ENCODE measurements around the gene CD44. TPM values are rescaled to one million over a fixed set of nuclear protein-coding genes. Genes with fewer than 3 reads are reported as not detected.

The CD44 gene
- total RNA-seq, 1 donor from 2014 or later = 155 TPM

GRCh38 chr11:35165423-35166368 lies 26.7 kb downstream of the CD44 start:
- H3K4me1 Mint-ChIP-seq (ENCODE audit: unreplicated experiment) = peaks cover 44% of the 10 kb centered on the region
- H3K27me3 Mint-ChIP-seq (ENCODE audit: unreplicated experiment) = peaks cover 4% of the 10 kb centered on the region
- no peak for TF ChIP-seq CTCF (IDR thresholded peaks at IDR 0.05; ENCODE audit: unreplicated experiment)

GRCh38 chr11:35166369-35167360 lies 27.7 kb downstream of the CD44 start:
- Mint-ChIP-seq H3K4me3 (ENCODE audit: unreplicated experiment) (no peak overlapping the region), H3K36me3 (ENCODE audit: low read depth, unreplicated experiment) (peaks cover 4% of the 10 kb centered on the region), H3K4me1 (ENCODE audit: unreplicated experiment) (peaks cover 41% of the 10 kb centered on the region), H3K27ac (ENCODE audit: unreplicated experiment) (peak overlapping the region; percentile 92), H3K27me3 (ENCODE audit: unreplicated experiment) (peaks cover 4% of the 10 kb centered on the region), H3K9me3 (ENCODE audit: unreplicated experiment) (no peaks in the 10 kb centered on the region)
- DNase-seq (ENCODE audit: low spot score) = no peak
- TF ChIP-seq CTCF (IDR thresholded peaks at IDR 0.05; ENCODE audit: unreplicated experiment) = no peak

More at GRCh38 chr11:35165423-35166368, 26.7 kb downstream of the CD44 start:
- peak overlapping the region; percentile 92 for H3K27ac Mint-ChIP-seq (ENCODE audit: unreplicated experiment)
- H3K4me3 Mint-ChIP-seq (ENCODE audit: unreplicated experiment) = no peak overlapping the region
- H3K36me3 Mint-ChIP-seq (ENCODE audit: low read depth, unreplicated experiment) = peaks cover 4% of the 10 kb centered on the region
- DNase-seq (ENCODE audit: low spot score) = peak; percentile 46
- no peaks in the 10 kb centered on the region for H3K9me3 Mint-ChIP-seq (ENCODE audit: unreplicated experiment)

- no peaks in the 10 kb centered on the region for H3K9me3 Mint-ChIP-seq (ENCODE audit: unreplicated experiment)
- peak overlapping the region; percentile 92 for H3K27ac Mint-ChIP-seq (ENCODE audit: unreplicated experiment)
- peaks cover 2% of the 10 kb centered on the region for H3K27me3 Mint-ChIP-seq (ENCODE audit: unreplicated experiment)
- DNase-seq (ENCODE audit: low spot score) = no peak
- no peak for TF ChIP-seq CTCF (IDR thresholded peaks at IDR 0.05; ENCODE audit: unreplicated experiment)
- H3K4me1 Mint-ChIP-seq (ENCODE audit: unreplicated experiment) = peaks cover 39% of the 10 kb centered on the region
- H3K4me3 Mint-ChIP-seq (ENCODE audit: unreplicated experiment) = no peak overlapping the region
- peaks cover 4% of the 10 kb centered on the region for H3K36me3 Mint-ChIP-seq (ENCODE audit: low read depth, unreplicated experiment)
Measured at GRCh38 chr11:35167426-35167954, 28.5 kb downstream of the CD44 start.

GRCh38 chr11:35168671-35169070 lies 29.7 kb downstream of the CD44 start:
- TF ChIP-seq CTCF (IDR thresholded peaks at IDR 0.05; ENCODE audit: unreplicated experiment) = no peak
- DNase-seq (ENCODE audit: low spot score) = no peak
- Mint-ChIP-seq H3K4me1 (ENCODE audit: unreplicated experiment) (peaks cover 44% of the 10 kb centered on the region), H3K36me3 (ENCODE audit: low read depth, unreplicated experiment) (peaks cover 4% of the 10 kb centered on the region), H3K9me3 (ENCODE audit: unreplicated experiment) (no peaks in the 10 kb centered on the region), H3K27me3 (ENCODE audit: unreplicated experiment) (no peaks in the 10 kb centered on the region), H3K27ac (ENCODE audit: unreplicated experiment) (no peak overlapping the region), H3K4me3 (ENCODE audit: unreplicated experiment) (no peak overlapping the region)
